ENCODE data around the gene CLMN. TPM values are rescaled to one million over a fixed set of nuclear protein-coding genes. Genes with fewer than 3 reads are reported as not detected.
"Not testable (repeated sequence)": the region's sequence is repeated elsewhere in the genome, so short reads cannot be mapped to it uniquely, and the experiment has no call there.

CLMN gene
- total RNA-seq, 1 donor from 2014 or later, result 117 TPM

DNA sequence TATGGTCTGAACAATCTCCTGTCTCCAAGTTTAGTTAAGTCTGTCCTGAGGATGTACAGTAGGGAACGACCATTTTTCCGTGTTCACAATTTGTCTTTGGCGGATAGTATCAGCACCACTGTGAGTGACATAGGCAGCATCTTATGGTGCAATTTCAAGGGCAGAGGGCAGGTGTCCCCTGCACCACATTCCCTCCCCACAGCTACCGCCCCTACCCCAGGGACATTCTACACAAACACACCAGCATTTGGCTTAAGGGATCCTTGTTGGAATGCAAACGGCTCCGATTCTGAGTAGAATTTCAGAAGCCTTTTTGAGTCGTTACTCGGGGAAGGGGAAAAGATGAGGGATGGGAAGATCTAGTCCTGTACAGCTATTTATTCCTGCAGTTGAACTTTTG is 137.3 kb downstream of the CLMN start:
- Mint-ChIP-seq H3K4me3 (no peak overlapping the region), H3K9me3 (peaks cover 3% of the 10 kb centered on the region), H3K36me3 (peaks cover 37% of the 10 kb centered on the region), H3K27me3 (ENCODE audit: low read depth) (no peaks in the 10 kb centered on the region), H3K27ac (no peak overlapping the region), H3K4me1 (peaks cover 15% of the 10 kb centered on the region)
- no peak for DNase-seq (ENCODE audit: low spot score in 2 of 2, unreplicated experiment in 2 of 2)
- TF ChIP-seq, protein P1, sequence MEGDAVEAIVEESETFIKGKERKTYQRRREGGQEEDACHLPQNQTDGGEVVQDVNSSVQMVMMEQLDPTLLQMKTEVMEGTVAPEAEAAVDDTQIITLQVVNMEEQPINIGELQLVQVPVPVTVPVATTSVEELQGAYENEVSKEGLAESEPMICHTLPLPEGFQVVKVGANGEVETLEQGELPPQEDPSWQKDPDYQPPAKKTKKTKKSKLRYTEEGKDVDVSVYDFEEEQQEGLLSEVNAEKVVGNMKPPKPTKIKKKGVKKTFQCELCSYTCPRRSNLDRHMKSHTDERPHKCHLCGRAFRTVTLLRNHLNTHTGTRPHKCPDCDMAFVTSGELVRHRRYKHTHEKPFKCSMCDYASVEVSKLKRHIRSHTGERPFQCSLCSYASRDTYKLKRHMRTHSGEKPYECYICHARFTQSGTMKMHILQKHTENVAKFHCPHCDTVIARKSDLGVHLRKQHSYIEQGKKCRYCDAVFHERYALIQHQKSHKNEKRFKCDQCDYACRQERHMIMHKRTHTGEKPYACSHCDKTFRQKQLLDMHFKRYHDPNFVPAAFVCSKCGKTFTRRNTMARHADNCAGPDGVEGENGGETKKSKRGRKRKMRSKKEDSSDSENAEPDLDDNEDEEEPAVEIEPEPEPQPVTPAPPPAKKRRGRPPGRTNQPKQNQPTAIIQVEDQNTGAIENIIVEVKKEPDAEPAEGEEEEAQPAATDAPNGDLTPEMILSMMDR (IDR thresholded peaks at IDR 0.05; ENCODE audit: unreplicated experiment), result no peak

DNA sequence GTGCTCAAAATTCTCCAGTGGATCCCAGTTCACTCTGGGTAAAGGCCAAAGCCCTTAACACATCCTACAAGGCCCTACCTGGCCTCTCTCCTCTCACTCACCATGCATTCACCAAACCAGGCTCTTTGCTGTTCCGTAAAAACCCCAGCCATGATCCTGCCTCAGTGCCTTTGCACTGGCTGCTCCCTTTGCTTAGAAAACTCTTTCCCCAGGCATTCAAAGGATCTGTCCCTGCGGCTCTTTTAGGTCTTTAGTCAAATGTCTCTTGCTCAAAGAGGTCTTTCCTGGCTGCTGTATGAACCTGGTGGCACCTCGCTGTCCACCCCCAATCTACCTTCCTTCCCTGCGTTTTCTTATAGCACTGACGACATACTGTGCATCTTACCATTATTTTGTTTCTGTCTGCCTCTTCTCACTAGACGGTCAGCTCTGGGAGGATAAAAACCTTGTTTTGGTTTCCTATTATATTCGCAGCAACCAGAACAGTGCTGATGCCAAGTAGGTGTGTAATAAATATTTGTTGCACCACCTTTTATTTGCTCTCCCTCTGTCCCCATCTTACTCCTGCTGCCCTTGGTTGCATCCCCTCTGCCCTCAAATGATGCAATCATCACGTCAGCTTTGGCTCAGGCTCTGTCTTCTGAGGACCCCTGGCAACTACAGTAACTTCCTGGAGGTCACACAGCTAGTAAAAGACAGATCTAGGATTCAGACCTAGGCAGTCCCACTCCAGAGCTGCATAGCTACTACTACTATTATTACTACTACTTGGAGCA is 138.6 kb downstream of the CLMN start:
- DNase-seq (ENCODE audit: low spot score in 2 of 2, unreplicated experiment in 2 of 2), result no peak
- H3K4me3 Mint-ChIP-seq, result no peak overlapping the region
- TF ChIP-seq, protein P1 (IDR thresholded peaks at IDR 0.05; ENCODE audit: unreplicated experiment), result no peak
- no peaks in the 10 kb centered on the region for H3K27me3 Mint-ChIP-seq (ENCODE audit: low read depth)
- peaks cover 30% of the 10 kb centered on the region for H3K36me3 Mint-ChIP-seq
- no peak overlapping the region for H3K27ac Mint-ChIP-seq
- peaks cover 3% of the 10 kb centered on the region for H3K9me3 Mint-ChIP-seq
- peaks cover 14% of the 10 kb centered on the region for H3K4me1 Mint-ChIP-seq

DNA sequence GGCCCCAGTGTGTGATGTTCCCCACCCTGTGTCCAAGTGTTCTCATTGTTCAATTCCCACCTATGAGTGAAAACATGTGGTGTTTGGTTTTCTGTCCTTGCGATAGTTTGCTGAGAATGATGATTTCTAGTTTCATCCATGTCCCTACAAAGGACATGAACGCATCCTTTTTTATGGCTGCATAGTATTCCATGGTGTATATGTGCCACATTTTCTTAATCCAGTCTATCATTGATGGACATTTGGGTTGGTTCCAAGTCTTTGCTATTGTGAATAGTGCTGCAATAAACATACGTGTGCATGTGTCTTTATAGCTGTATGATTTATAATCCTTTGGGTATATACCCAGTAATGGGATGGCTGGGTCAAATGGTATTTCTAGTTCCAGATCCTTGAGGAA is 144.0 kb downstream of the CLMN start:
- not testable (repeated sequence) for DNase-seq (ENCODE audit: low spot score in 2 of 2, unreplicated experiment in 2 of 2); H3K27ac Mint-ChIP-seq; H3K27me3 Mint-ChIP-seq (ENCODE audit: low read depth); H3K9me3 Mint-ChIP-seq; H3K4me3 Mint-ChIP-seq; H3K4me1 Mint-ChIP-seq
- H3K36me3 Mint-ChIP-seq, result peaks cover 15% of the 10 kb centered on the region

DNA sequence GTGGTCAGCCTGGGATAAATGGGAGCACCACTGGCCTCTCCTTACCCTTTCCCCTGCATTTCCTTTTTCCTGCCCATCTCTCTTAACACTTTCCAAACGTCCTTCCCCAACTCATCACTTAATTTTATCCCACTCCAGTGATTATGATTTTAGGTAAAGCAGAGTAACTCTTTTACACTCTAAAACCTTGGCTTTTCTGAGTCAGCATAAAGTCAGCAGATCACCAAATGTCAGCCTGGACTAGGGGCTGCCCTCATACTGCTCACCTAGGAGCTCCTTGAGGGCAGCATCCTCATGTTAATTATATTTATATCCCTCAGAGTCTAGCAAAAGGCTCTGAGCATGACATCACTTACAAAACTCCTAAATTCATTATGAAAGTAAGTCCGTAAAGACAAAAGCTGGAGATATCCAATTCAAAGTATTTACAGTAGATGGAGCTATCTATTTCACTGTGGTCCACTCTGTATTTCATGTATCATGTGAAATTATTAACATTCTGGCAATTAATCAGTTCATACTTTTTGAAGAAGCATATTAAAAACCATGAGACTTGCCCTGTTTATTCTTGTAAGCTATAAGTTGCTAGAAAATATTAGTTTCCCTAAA is 145.4 kb downstream of the CLMN start:
- H3K27ac Mint-ChIP-seq, result no peak overlapping the region
- H3K27me3 Mint-ChIP-seq (ENCODE audit: low read depth), result no peaks in the 10 kb centered on the region
- peaks cover 8% of the 10 kb centered on the region for H3K36me3 Mint-ChIP-seq
- no peak overlapping the region for H3K4me3 Mint-ChIP-seq
- peaks cover 3% of the 10 kb centered on the region for H3K9me3 Mint-ChIP-seq
- peaks cover 7% of the 10 kb centered on the region for H3K4me1 Mint-ChIP-seq
- no peak for DNase-seq (ENCODE audit: low spot score in 2 of 2, unreplicated experiment in 2 of 2)
- TF ChIP-seq, protein P1 (IDR thresholded peaks at IDR 0.05; ENCODE audit: unreplicated experiment), result no peak

DNA sequence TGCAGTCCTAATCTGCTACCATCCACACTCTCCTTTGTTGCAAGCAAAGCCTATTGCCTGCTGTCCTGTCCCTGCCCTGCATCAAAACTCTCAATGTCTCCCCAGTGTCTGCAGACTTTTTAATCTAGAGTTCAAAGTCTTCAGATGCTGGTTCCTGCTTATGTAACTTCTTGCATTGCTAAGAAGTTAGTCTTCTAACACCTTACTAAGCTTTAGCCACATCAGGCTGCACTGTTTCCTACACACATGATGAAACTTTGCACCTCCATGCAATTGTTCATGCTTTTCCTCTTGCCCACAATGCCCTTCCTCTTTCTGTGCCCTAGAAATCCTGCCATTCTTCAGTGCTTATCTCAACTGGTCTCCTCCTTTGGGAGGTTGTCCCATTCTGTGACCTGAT is 146.2 kb downstream of the CLMN start:
- peaks cover 7% of the 10 kb centered on the region for H3K4me1 Mint-ChIP-seq
- peaks cover 7% of the 10 kb centered on the region for H3K36me3 Mint-ChIP-seq
- no peaks in the 10 kb centered on the region for H3K27me3 Mint-ChIP-seq (ENCODE audit: low read depth)
- no peak overlapping the region for H3K4me3 Mint-ChIP-seq
- no peak overlapping the region for H3K27ac Mint-ChIP-seq
- peaks cover 3% of the 10 kb centered on the region for H3K9me3 Mint-ChIP-seq
- no peak for DNase-seq (ENCODE audit: low spot score in 2 of 2, unreplicated experiment in 2 of 2)
- TF ChIP-seq, protein P1 (IDR thresholded peaks at IDR 0.05; ENCODE audit: unreplicated experiment), result no peak

DNA sequence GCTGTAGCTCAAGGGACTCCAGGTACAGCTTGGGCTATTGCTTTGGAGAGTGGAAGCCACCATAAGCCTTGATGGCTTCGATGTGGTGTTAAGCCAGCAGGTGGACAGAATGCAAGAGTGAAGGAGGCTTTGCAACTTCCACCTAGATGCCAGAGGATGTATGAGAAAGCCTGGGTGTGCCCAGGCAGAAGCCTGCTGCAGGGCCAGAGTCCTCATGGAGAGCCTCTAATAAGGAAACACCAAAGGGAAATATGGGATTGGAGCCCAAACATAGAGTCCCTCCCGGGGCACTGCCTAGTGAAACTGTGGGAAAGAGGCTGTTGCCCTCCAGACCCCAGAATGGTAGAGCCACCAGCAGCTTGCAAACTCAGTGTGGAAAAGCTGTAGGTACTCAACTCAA is 152.5 kb downstream of the CLMN start:
- no peak for DNase-seq (ENCODE audit: low spot score in 2 of 2, unreplicated experiment in 2 of 2)
- peaks cover 7% of the 10 kb centered on the region for H3K4me1 Mint-ChIP-seq
- H3K27ac Mint-ChIP-seq, result no peak overlapping the region
- TF ChIP-seq, protein P1 (IDR thresholded peaks at IDR 0.05; ENCODE audit: unreplicated experiment), result no peak
- H3K4me3 Mint-ChIP-seq, result no peak overlapping the region
- H3K9me3 Mint-ChIP-seq, result peaks cover 33% of the 10 kb centered on the region
- peaks cover 33% of the 10 kb centered on the region for H3K36me3 Mint-ChIP-seq
- no peaks in the 10 kb centered on the region for H3K27me3 Mint-ChIP-seq (ENCODE audit: low read depth)

All from mesothelial cell of epicardium (in vitro differentiated cells).